CD8-positive, alpha-beta memory T cell (primary cell): ENCODE results near the gene SEC14L2. TPM values are rescaled to one million over a fixed set of nuclear protein-coding genes. Genes with fewer than 3 reads are reported as not detected.

Source experiments
- CTCF ChIA-PET: fragments of 350-600 bp; sonication (Branson Sonifier 250); formaldehyde crosslinking; loops from one replicate; lab custom pipeline; 2021; ENCODE audit warnings: antibody characterized with exemption; lab: Charles Lee
- POLR2A ChIA-PET: fragments of 350-600 bp; sonication (Branson Sonifier 250); formaldehyde crosslinking; loops from one replicate; lab custom pipeline; 2021; ENCODE audit warnings: antibody characterized with exemption; lab: Charles Lee
- DNase-seq, 5 donors: peaks; one replicate each; pipeline versions ENCODE4 v3.0.0 to v3.0.0-alpha.2; 2020 to 2022; ENCODE audit warnings: mixed read lengths in 1 of 5
- H3K27ac ChIP-seq: one replicate; pipeline ENCODE4 v1.7.0; 2013; ENCODE audit warnings: low read depth, mild to moderate bottlenecking, low read length, moderate library complexity
- H3K27me3 ChIP-seq: 2 replicates; pipeline ENCODE4 v1.7.0; 2013; ENCODE audit warnings: low read length, mild to moderate bottlenecking; ENCODE audit not compliant: insufficient read depth, poor library complexity, severe bottlenecking
- H3K36me3 ChIP-seq: 2 replicates; pipeline ENCODE4 v1.7.0; 2013; ENCODE audit warnings: mild to moderate bottlenecking, low read length, moderate library complexity; ENCODE audit not compliant: insufficient read depth
- H3K4me1 ChIP-seq: 2 replicates; pipeline ENCODE4 v1.7.0; 2013; ENCODE audit warnings: mild to moderate bottlenecking, low read length, moderate library complexity; ENCODE audit not compliant: insufficient read depth
- H3K4me3 ChIP-seq: 2 replicates; pipeline ENCODE4 v1.7.0; 2013; ENCODE audit warnings: mild to moderate bottlenecking, low read length
- H3K9me3 ChIP-seq: 2 replicates; pipeline ENCODE4 v1.7.0; 2013; ENCODE audit warnings: mild to moderate bottlenecking, low read length
- H3K27ac Mint-ChIP-seq, 8 donors: one replicate each; pipeline ENCODE4 v1.8.0; 2020 to 2021; ENCODE audit warnings: mixed read lengths in 8 of 8, mild to moderate bottlenecking in 6 of 8, inconsistent platforms in 3 of 8, moderate library complexity in 3 of 8
- H3K27me3 Mint-ChIP-seq, 2 donors: one replicate each; pipeline ENCODE4 v1.8.0; 2020 to 2021; ENCODE audit warnings: mixed read lengths in 2 of 2, mild to moderate bottlenecking in 1 of 2, moderate library complexity in 1 of 2
- H3K36me3 Mint-ChIP-seq, 3 donors: one replicate each; pipeline ENCODE4 v1.8.0; 2020 to 2021; ENCODE audit warnings: mixed read lengths in 3 of 3, inconsistent platforms in 1 of 3, mild to moderate bottlenecking in 1 of 3
- H3K4me1 Mint-ChIP-seq, 3 donors: one replicate each; pipeline ENCODE4 v1.8.0; 2020 to 2021; ENCODE audit warnings: mixed read lengths in 3 of 3, inconsistent platforms in 1 of 3, mild to moderate bottlenecking in 1 of 3
- H3K4me3 Mint-ChIP-seq, 7 donors: one replicate each; pipeline ENCODE4 v1.8.0; 2020 to 2021; ENCODE audit warnings: mixed read lengths in 7 of 7, mild to moderate bottlenecking in 6 of 7, moderate library complexity in 4 of 7, inconsistent platforms in 2 of 7
- H3K9me3 Mint-ChIP-seq, 5 donors: one replicate each; pipeline ENCODE4 v1.8.0; 2020 to 2022; ENCODE audit warnings: mixed read lengths in 5 of 5, mild to moderate bottlenecking in 3 of 5, moderate library complexity in 2 of 5, inconsistent platforms in 1 of 5
- polyA plus RNA-seq: library from polyadenylated mRNA; unstranded; fragments of 300-500 nt; fragmentation: Illumina TruSeq; gene quantifications from one replicate; pipeline ENCODE4 v1.2.3, GENCODE V29; 2021
- total RNA-seq, 2 experiments: library from RNA; stranded (reverse); gene quantifications; one replicate each; pipeline ENCODE4 v1.2.3, GENCODE V29; 2021

The SEC14L2 gene
- total and polyA plus RNA-seq, 3 experiments from 2014 or later: 4.4 to 4.9 (median 4.6) TPM

GRCh38 chr22:30381264-30381663 lies 15.6 kb upstream of the SEC14L2 start:
- Histone ChIP-seq H3K4me1 (no peaks in the 10 kb centered on the region), H3K27me3 (no peaks in the 10 kb centered on the region), H3K9me3 (no peaks in the 10 kb centered on the region), H3K36me3 (no peaks in the 10 kb centered on the region), H3K27ac (no peak overlapping the region), H3K4me3 (no peak overlapping the region)
- no peaks in the 10 kb centered on the region for H3K9me3 Mint-ChIP-seq
- DNase-seq: no peak
- H3K27ac Mint-ChIP-seq: no peak overlapping the region
- no peak overlapping the region for H3K4me3 Mint-ChIP-seq
- POLR2A ChIA-PET: no interaction called here
- peaks cover 0 to 2% (median 0%) of the 10 kb centered on the region in 3 donors for H3K36me3 Mint-ChIP-seq
- H3K27me3 Mint-ChIP-seq: no peaks in the 10 kb centered on the region
- CTCF ChIA-PET: interaction anchor here (1.3 to 1.4 kb wide), 2 partner anchors 10 to 93 kb away, joined by 3 to 6 read pairs; no protein-coding TSS in a partner anchor
- peaks cover 1 to 3% (median 2%) of the 10 kb centered on the region in 3 donors for H3K4me1 Mint-ChIP-seq

- DNase-seq: no peak
- Mint-ChIP-seq H3K9me3 (no peaks in the 10 kb centered on the region), H3K36me3 (peaks cover 0 to 2% (median 0%) of the 10 kb centered on the region in 3 donors), H3K4me1 (peaks cover 4 to 11% (median 5%) of the 10 kb centered on the region in 3 donors), H3K4me3 (no peak overlapping the region), H3K27ac (no peak overlapping the region), H3K27me3 (peaks cover 0 to 1% of the 10 kb centered on the region in 2 donors)
- ChIA-PET POLR2A (no interaction called here), CTCF (interaction anchor here (0.8 to 11.0 kb wide), 3 partner anchors 44 to 119 kb away, joined by 3 to 246 read pairs (median 4); partner anchors contain the start of gene CASTOR1)
- no peak overlapping the region for H3K27ac ChIP-seq
- H3K27me3 ChIP-seq: no peaks in the 10 kb centered on the region
- no peaks in the 10 kb centered on the region for H3K4me1 ChIP-seq
- no peaks in the 10 kb centered on the region for H3K36me3 ChIP-seq
- H3K4me3 ChIP-seq: no peak overlapping the region
- no peaks in the 10 kb centered on the region for H3K9me3 ChIP-seq
Observed at GRCh38 chr22:30382340-30382739, 14.5 kb upstream of the SEC14L2 start.

GRCh38 chr22:30383061-30383460 lies 13.8 kb upstream of the SEC14L2 start:
- no peaks in the 10 kb centered on the region for H3K4me1 ChIP-seq
- H3K27ac ChIP-seq: no peak overlapping the region
- no peak overlapping the region for H3K4me3 ChIP-seq
- Mint-ChIP-seq H3K4me1 (peaks cover 5 to 14% (median 6%) of the 10 kb centered on the region in 3 donors), H3K9me3 (no peaks in the 10 kb centered on the region), H3K4me3 (peak overlapping the region in 1 of 7 donors; percentile 44), H3K27me3 (peaks cover 2 to 4% of the 10 kb centered on the region in 2 donors), H3K27ac (no peak overlapping the region), H3K36me3 (peaks cover 0 to 2% (median 0%) of the 10 kb centered on the region in 3 donors)
- H3K27me3 ChIP-seq: no peaks in the 10 kb centered on the region
- DNase-seq: no peak
- ChIA-PET CTCF (interaction anchor here (0.8 to 11.0 kb wide), 3 partner anchors 44 to 120 kb away, joined by 3 to 246 read pairs (median 4); partner anchors contain the start of gene CASTOR1), POLR2A (no interaction called here)
- no peaks in the 10 kb centered on the region for H3K36me3 ChIP-seq
- H3K9me3 ChIP-seq: no peaks in the 10 kb centered on the region

GRCh38 chr22:30385942-30386341 lies 10.9 kb upstream of the SEC14L2 start:
- H3K4me3 ChIP-seq: no peak overlapping the region
- no peaks in the 10 kb centered on the region for H3K4me1 ChIP-seq
- H3K27me3 ChIP-seq: no peaks in the 10 kb centered on the region
- H3K27ac Mint-ChIP-seq: peak overlapping the region in 2 of 8 donors; percentile 64 to 84
- CTCF ChIA-PET: interaction anchor here (0.7 to 11.0 kb wide), 10 partner anchors 13 to 282 kb away, joined by 3 to 246 read pairs (median 4); partner anchors contain the start of genes CASTOR1, CCDC157 and SF3A1
- POLR2A ChIA-PET: no interaction called here
- H3K9me3 ChIP-seq: no peaks in the 10 kb centered on the region
- DNase-seq: no peak
- H3K36me3 ChIP-seq: no peaks in the 10 kb centered on the region
- H3K9me3 Mint-ChIP-seq: no peaks in the 10 kb centered on the region
- no peak overlapping the region for H3K27ac ChIP-seq
- peaks cover 2 to 7% of the 10 kb centered on the region in 2 donors for H3K27me3 Mint-ChIP-seq
- H3K36me3 Mint-ChIP-seq: peaks cover 0 to 2% (median 0%) of the 10 kb centered on the region in 3 donors
- H3K4me1 Mint-ChIP-seq: peaks cover 6 to 14% (median 6%) of the 10 kb centered on the region in 3 donors
- peak overlapping the region; percentile 63 to 85 (median 77) for H3K4me3 Mint-ChIP-seq

- Mint-ChIP-seq H3K27me3 (peaks cover 4 to 12% of the 10 kb centered on the region in 2 donors), H3K36me3 (peaks cover 0 to 2% (median 0%) of the 10 kb centered on the region in 3 donors), H3K27ac (peak overlapping the region in 3 of 8 donors; percentile 45 to 84 (median 77)), H3K9me3 (no peaks in the 10 kb centered on the region), H3K4me3 (peak overlapping the region; percentile 63 to 93 (median 77)), H3K4me1 (peaks cover 10 to 20% (median 12%) of the 10 kb centered on the region in 3 donors)
- H3K36me3 ChIP-seq: no peaks in the 10 kb centered on the region
- peak in 1 of 5 donors; percentile 39 for DNase-seq
- H3K27me3 ChIP-seq: no peaks in the 10 kb centered on the region
- no peaks in the 10 kb centered on the region for H3K9me3 ChIP-seq
- H3K4me3 ChIP-seq: peak overlapping the region; percentile 22
- H3K27ac ChIP-seq: no peak overlapping the region
- CTCF ChIA-PET: interaction anchor here (0.7 to 11.0 kb wide), 15 partner anchors 12 to 279 kb away, joined by 3 to 246 read pairs (median 5); partner anchors contain the start of genes CASTOR1, CCDC157 and SF3A1
- POLR2A ChIA-PET: no interaction called here
- peaks cover 4% of the 10 kb centered on the region for H3K4me1 ChIP-seq
Observed at GRCh38 chr22:30386608-30386959, 10.2 kb upstream of the SEC14L2 start.

- no peaks in the 10 kb centered on the region for H3K27me3 ChIP-seq
- peak within 1 kb of the TSS; percentile 22 for H3K4me3 ChIP-seq
- DNase-seq: peak; percentile 74 to 82 (median 79)
- CTCF ChIA-PET: interaction anchor here (0.6 to 11.0 kb wide), 29 partner anchors 9 to 279 kb away, joined by 3 to 246 read pairs (median 4); partner anchors contain the start of genes CASTOR1, MTFP1 and TBC1D10A
- Mint-ChIP-seq H3K9me3 (no peaks in the 10 kb centered on the region), H3K27ac (peak within 1 kb of the TSS; percentile 13 to 96 (median 71)), H3K4me3 (peak within 1 kb of the TSS; percentile 64 to 93 (median 78)), H3K4me1 (peaks cover 10 to 20% (median 12%) of the 10 kb centered on the region in 3 donors), H3K36me3 (peaks cover 0 to 2% (median 0%) of the 10 kb centered on the region in 3 donors), H3K27me3 (peaks cover 4 to 14% of the 10 kb centered on the region in 2 donors)
- H3K9me3 ChIP-seq: no peaks in the 10 kb centered on the region
- H3K27ac ChIP-seq: no peak within 1 kb of the TSS
- H3K36me3 ChIP-seq: no peaks in the 10 kb centered on the region
- POLR2A ChIA-PET: interaction anchor here (0.6 to 2.3 kb wide), 3 partner anchors 37 to 117 kb away, joined by 3 to 35 read pairs (median 4); partner anchors contain the start of gene CASTOR1
- H3K4me1 ChIP-seq: peaks cover 4% of the 10 kb centered on the region
Observed at GRCh38 chr22:30386960-30387827, 9.6 kb upstream of the SEC14L2 start, which contains the start of gene RNF215. Gene RNF215, minus strand, starts transcription at chr22:30387411. Its CDS starts 98 bp downstream, at chr22:30387313.

GRCh38 chr22:30390974-30391691 lies 5.7 kb upstream of the SEC14L2 start:
- peak overlapping the region in 1 of 7 donors; percentile 40 for H3K4me3 Mint-ChIP-seq
- peak overlapping the region in 6 of 8 donors; percentile 4 to 98 (median 80) for H3K27ac Mint-ChIP-seq
- ChIA-PET POLR2A (interaction anchor here (0.6 to 1.7 kb wide), 3 partner anchors 33 to 107 kb away, joined by 3 to 6 read pairs (median 5); partner anchors contain the start of gene CASTOR1), CTCF (interaction anchor here (0.7 to 11.0 kb wide), 16 partner anchors 10 to 283 kb away, joined by 3 to 246 read pairs (median 5); partner anchors contain the start of genes CASTOR1 and MTFP1)
- Histone ChIP-seq H3K36me3 (no peaks in the 10 kb centered on the region), H3K27ac (no peak overlapping the region), H3K4me3 (no peak overlapping the region), H3K4me1 (peaks cover 21% of the 10 kb centered on the region), H3K9me3 (no peaks in the 10 kb centered on the region), H3K27me3 (peaks cover 6% of the 10 kb centered on the region)
- H3K36me3 Mint-ChIP-seq: no peaks in the 10 kb centered on the region
- H3K9me3 Mint-ChIP-seq: no peaks in the 10 kb centered on the region
- peak; percentile 64 to 84 (median 74) for DNase-seq
- peaks cover 11 to 23% (median 11%) of the 10 kb centered on the region in 3 donors for H3K4me1 Mint-ChIP-seq
- peaks cover 17 to 39% of the 10 kb centered on the region in 2 donors for H3K27me3 Mint-ChIP-seq
